SW 1271 (cell line): ENCODE data around the gene CNGA3.
"Not testable (repeated sequence)": the region's sequence is repeated elsewhere in the genome, so short reads cannot be mapped to it uniquely, and the experiment has no call there.

Experiments used
- DNase-seq, 2 experiments: peaks; one replicate each; lab custom pipeline; 2025; lab: John Stamatoyannopoulos, UW

Gene CNGA3

DNA sequence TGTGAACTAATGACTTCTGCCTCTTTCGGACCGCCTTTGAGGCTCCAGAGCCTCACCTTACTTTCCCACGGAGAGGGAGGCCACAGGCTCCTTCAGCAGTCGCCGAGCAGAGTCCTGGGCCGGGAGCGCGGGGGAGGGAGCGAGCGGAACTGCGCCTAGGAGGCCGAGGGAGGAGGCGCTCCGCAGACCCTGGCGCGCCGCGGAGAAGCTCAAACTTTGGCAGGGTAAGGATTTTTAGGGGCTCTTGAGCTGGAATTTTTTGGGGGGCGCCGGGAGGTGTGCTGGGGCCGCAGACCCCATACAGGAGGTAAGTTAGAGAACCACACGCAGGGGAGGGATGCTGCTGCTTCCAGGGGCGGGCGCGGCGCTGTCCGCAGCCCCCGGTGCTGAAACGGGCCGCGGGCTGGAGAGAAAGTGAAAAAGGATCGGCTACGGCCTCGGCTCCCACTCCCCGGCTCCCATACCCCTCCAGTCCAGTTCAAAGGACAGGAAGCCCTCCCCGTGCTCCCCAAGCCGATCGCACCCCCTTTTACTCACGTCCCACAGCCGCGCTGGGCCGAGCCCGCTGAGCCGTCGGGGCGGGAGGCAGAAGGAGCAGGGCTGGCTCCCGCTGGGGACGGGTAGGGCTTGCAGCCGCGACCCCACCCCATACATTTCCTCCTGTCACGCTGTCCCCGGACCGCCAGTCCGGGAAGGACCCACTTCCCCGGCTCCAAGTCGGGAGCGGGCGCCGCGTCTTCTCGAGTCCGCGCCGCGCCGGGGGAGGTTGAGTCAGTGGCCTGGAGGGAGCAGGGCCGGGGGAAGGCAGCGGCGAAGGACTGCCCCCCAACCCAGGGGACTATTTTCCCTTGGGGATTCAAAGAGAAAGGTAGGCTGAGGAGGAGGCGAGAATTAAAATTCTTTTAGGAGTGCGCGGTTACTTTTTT lies at the start of gene CNGA3:
TSS of gene CNGA3 (plus strand) at position 146 of the 926 bp plus-strand sequence. CDS start 23,520 bp downstream, outside the sequence.
- no peak for DNase-seq

DNA sequence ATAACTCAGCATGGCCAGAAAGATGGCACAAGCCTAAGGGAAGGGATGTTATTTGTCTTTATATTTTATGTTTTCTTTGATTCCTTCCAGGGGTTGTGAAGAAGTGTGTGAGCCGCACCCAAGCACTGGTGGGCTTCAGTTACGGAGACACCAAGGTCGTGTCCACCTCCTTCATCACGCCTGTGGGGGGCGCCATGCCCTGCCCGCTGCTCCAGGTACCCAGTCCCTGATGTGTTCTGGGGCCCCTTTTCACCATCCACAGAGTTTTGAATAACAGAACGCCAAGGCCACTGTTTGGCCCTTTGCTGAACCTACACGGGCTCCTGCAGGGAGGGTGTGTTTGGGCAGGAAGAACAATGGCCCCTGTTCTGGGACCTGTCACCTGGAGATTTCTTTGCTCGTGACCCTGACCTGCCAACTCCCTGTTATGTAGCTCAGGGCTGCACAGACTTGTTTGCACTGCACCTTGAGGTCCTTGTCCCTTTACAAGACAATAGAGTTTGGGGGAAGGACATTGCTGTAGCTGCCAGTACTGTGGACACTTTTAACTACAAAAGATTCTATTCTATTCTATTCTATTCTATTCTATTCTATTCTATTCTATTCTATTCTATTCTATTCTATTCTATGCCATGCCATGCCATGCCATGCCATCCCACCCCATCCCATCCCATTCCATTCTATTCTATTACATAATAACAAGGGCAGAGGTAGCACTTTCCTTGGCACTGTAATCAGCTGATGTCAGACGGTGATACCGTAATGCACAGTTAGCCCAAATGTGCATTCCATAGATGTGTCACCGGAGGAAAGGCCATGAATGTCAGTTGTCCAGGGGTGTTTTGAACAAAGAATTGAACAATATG lies 48.2 kb upstream of the CNGA3 start:
- no peak for DNase-seq

DNA sequence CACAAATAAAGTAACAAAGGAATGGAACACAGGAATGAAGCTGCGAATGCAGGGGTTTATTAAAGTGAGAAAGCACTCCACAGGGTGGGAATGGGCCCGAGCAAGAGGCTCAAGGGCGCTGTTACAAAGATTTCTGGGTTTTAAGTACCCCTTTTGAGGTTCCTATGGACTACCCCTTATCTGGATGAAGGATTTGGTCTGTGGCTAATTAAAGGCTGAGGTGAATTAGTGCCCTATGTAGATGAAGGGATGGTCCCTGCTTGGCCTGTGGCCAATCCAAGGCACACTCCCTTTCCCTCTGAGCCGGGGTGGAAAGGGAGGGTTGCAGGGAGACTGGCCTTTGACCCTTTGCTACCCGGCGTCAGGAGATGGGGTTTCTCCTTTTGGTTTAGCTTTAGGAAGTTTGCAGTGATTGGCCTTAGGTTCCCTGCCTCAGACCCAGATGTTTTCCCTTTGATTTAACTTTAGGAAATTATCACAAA lies 47.5 kb upstream of the CNGA3 start:
- DNase-seq, result no peak

DNA sequence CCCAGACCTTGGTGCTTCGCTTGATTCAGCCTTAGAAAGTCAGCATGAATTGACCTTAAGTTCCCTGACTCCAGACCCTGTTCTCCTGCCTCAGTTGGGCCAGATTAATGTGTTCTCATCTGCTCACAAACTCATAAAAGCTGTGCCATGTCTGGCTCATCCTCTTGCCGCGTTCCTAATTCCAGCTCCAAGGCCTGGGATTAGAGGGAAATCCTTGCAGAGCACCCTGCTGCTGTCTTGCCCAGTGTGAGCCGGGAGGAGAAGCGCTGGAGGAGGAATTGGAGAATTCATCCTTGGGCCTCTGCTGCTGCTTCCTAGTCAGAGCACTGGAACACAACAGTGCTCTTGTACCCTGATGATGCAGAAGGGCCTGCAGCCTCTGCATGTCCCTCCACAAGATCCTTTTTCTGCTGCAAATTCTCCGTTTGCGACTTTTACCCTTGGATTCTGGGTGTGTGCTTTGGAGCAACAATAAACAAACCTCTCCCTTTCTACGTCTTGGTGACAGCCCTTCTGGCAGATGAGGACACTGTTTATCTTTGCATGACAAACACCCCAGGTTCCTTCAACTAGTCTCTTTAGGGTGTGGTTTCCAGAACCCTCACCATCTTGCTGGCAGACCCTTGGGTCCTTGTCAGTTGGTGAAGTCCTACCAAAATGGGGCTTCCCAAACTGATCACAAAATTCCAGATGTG lies 46.9 kb upstream of the CNGA3 start:
- no peak for DNase-seq

DNA sequence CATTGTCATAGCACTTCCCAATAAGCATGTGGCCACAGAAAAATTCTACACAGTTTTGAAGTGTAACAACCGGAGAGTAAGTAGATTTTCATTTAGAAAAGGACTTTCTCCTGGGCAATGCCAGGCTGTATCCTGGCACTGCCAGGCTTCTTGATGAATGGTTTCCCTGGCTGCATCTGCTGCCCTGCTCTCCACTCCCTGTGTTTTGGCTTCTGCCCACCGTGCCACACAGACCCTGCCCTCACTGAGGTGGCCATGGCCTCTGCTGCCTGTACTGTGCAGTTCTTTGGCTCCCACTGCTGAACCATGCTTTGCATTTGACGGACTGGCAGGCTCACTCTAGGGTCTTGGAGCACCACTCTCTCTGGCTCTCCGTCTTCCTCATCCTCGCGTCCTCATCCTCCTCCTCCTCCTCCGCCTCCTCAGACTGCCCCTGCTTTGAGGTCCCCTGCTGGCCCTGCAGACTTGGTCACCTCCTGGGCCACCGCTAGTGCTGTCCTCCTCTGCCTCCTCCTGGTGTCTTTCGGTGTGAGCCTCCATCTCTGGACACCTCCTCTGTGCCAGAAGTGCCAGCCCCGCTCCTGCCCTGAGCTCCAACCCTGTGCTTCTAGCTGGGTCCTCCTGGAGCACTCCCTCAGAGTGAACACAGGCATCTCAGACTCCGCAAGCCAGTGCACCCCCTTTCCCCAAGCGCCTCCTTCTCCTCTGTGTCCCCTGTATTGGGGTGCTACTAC lies 45.9 kb upstream of the CNGA3 start:
- DNase-seq, result no peak

DNA sequence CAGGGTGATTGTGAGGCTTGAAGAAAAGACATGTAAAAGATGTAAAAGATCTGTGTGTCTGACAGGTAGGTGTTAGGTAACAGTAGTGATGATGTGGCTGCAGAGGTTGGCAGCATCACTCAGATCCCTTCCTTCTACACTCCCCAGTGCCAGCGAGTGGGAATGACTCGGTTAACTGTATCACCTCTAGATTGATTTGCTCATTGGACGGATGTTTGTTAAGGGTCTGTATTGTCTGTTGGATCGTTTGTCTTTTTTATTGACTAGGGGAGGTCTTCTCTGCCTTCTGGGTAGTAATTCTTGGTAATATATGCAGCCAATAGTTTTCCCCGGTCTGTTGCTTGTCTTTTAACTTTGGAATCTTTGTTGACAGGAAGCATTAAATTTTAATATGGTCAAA lies 44.8 kb upstream of the CNGA3 start:
- DNase-seq, result no peak

DNA sequence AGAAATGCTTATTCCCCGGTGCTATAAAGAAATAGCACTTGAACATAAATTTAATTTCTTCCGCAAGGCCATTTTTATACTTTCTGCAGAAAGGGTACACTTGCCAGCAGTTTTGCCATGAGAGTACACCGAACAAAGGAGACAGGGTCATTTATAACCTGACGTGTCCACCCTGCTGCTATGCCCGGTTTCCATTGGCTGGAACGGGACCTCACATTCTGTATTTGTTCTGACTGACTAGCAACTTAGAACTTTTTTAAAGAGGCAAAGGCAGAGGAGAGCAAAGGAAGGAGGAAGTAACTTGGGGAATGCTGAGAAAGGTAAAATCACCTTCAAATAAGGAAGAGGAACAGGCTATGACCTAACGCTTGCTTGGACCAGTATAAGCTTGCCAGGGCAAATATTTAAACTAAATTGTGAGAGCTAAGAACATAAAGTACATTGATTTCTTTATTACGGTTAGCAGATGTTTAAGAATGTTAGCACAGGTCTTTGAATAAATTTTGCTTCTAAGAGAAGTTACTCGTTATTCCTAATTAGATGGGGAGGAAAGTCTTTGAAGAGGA lies 39.0 kb upstream of the CNGA3 start:
- DNase-seq, result not testable (repeated sequence)

DNA sequence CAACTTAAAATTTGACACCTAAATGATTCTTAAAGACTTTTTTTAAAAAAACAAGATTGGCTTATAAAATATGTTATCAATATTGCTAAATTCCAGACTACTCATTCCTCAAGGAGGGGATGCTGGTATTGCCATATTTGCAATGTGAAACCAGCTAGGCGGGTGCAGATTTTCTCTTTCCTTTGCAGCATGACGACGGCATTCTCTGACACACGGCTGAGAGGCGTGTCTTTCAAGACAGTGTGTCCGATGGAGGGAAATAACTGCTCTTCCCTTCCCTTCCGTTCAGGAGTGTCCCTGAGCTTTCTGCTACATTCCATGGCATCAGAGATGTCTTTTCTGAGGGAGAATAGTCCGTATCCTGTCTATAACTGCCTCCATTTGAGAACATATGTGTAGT lies 38.2 kb upstream of the CNGA3 start:
- no peak for DNase-seq

DNA sequence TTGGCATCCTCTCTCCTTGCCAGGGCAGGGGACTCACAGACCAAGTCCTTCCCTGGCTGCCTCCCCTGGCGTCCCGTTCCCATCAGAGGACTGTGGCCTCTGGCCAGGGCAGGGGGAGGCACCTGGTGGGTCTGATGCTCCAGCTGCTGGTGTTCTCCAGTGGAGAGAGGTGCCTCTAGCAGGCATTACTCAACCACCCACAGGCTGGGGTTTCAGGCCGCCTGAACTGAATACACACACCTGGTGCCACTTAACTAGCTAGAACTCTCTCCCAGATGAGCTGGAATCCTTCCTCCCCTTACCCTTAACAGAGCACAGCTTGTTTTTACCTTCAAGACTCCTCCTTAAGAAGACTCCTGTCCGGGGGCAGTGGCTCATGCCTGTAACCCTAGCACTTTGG lies 37.7 kb upstream of the CNGA3 start:
- DNase-seq, result no peak

DNA sequence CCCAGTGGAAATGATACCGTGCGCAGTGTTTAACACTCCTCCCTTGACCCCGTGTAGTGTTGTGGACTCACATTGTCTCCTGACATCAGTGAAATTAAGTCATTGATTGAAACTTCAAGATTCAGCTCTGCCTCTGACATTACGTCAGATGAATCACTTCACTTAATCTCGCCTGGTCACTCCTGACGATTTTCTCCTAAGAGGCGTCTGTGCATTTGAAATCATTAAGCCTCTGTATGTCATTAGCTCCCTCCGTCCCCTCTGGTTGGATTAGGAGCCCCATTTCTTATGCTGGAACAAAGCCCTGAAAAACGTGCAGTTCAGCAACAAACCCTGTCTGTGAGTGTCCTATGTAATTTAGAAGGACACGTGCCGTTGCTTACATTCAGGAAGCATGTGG lies 36.7 kb upstream of the CNGA3 start:
- no peak for DNase-seq

DNA sequence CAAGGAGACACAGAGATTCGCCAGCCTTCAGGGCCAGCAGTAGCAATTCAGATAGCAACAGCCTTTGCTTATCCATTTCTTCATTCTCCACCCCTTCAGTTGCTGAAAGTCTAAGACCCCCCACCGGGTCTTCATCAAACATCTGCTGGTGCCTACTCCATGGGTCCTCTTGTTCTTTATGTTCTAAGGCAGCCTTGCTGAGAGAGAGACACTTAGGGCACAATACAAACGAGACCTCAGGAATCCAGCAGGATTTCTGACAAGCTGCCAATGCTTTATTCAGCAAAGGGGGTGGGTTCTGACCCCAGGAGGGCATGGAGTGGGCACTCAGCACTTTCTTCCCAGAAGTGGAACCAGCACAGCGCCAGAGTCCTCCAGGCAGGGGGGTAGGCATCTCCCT lies 36.2 kb upstream of the CNGA3 start:
- DNase-seq, result no peak

DNA sequence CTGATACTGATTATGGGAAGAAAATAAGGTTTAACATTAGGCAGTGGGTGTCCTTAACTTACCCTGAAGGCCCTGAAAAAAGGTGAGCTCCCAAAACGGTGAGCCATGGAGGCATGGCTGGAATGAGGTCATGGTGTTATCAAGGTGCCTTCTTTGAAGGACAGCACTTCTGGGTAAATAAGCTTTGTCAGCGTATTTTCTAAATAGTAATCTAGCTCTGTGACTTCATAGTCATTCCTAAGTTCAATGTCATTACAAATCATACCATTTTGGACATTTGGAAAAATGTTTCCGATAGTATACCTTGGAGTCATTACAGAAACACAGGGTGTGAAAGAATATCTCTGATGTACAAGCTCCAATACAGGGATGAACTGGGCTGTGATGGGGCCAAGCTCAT lies 35.2 kb upstream of the CNGA3 start:
- DNase-seq, result no peak

DNA sequence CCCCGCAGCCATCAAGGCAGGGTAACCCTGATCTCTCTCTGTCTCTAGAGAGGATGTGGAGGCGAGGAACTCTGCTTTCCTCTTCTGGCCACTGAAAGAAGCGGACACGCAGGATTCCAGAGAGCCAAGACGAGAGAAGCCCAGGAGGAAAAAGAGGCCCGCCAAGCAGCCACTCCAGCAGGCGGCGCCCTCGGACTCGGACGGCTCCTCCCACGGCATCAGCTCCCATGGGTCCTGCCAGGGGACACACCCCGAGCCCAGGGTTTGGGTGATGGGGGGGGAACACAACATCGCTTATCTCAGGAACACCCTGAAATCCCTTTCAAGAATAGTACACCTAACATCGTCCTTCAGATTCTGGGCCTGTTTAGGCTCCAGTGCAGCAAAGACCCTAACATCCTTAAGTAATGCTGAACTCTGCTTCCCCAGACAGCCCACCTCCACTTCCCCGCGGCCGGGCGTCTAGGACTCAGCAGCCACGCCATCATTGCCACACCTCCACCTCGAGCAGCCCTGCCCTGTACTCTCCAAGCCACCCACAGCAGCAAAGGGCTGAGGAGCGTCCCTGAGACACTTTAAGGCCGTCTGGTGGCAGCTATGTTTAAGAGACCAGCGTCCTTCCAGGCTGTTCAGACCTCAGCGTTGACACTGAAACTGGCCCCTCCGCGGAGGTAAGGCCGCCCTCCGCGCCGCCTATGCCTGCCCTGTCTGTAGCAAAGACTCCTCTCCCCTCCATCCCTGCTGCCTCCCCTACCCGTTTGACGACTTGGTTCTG lies 34.3 kb upstream of the CNGA3 start:
- no peak for DNase-seq

DNA sequence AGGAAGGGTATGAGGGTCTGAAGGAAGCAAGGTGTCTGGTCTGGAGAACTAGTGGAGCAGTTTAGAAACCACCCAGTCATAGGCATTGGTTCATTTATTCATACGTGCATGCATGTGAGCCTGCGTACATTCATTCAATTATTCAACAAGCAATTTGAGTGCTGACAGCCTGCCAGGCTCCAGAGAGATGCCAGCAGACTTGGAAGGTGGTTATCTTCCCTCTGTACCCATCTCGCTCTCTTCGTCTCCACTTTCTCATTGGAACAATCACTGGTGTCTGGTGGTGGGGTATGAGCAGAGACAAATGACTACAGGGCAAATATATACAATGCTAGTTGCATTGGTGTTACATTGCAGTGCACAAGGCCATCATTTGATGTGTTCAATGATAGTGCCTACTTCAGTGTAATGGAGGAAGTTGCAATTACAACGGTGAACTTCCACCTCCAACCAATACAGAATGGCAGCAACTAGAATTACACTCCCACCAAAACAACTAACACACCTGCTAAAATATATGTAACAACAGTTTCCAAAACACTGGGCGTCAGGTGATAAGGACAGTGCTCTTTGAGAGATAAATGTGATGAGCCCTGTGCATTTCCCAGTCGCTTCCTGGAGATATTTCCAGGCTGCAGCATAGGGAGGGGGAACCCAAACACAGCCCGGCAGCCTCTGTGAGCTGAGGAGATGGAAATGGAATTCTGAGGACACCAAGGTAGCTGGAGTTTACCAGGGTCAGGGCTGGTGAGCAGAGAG lies 32.6 kb upstream of the CNGA3 start:
- DNase-seq, result no peak

DNA sequence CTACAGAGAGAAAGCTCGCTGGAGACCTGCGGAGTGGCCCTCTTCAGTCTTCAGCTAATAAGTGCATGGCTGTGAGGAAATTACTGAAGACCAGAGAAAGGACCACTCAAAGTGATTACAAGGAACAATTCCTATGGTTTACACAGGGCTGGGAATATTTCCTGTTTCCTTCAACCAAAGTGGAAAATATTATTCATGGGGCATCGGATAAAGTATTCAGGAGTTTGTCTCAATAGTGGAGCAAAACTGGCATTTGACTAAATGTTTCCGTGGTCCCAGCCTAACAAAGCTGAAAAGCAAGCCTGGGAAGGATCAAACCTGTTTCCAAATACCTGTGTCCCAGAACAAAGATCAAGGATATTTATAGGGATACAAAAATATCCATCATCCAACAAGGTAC lies 32.0 kb upstream of the CNGA3 start:
- DNase-seq, result no peak

DNA sequence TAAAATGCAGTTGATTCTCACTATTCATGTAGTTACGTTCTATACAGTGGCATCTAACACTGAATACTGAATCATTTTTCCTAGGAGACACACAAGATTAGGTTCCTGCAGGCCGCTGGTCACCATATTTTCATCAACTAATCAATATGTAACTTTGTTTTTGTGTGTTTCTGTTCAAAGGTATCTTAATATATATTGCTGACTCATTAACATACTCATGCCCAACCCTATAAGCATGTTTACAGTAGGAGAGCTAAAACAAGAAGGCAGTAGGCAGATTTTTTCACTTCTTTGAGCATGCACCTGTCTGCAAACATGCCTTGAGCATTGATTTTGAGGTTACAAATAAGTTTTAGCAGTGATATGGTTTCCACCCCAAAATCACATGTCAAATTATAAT lies 30.3 kb upstream of the CNGA3 start:
- DNase-seq, result no peak

DNA sequence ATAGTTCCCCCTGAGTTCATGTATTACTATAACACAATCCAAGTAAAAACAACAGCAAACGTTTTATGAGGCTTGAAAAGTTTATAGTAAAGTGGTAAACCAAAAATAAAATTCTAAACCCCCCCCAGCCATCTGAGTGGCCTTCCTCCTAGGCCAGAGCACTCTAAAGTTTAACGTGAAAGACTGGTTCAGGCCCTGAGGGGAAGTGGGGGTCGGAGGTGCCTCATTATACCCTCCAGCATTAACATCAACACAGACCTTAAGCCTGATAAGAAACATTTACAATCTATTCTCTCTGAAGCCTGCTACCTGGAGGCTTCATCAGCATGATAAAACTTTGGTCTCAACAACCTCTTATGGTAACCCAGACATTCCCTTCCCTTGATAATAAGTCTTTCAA lies 29.0 kb upstream of the CNGA3 start:
- DNase-seq, result no peak

DNA sequence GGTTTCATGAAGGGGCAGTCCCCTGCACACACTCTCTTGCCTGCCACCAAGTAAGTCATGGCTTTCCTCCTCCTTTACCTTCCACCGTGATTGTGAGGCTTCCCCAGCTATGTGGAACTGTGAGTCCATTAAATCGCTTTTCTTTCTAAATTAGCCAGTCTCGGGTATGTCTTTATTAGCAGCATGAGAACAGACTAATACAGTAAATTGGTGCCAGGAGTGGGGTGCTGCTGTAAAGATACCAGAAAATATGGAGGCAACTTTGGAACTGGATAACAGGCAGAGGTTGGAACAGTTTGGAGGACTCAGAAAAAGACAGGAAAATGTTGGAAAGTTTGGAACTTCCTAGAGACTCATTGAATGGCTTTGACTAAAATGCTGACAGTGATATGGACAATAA lies 26.1 kb upstream of the CNGA3 start:
- DNase-seq, result not testable (repeated sequence)

DNA sequence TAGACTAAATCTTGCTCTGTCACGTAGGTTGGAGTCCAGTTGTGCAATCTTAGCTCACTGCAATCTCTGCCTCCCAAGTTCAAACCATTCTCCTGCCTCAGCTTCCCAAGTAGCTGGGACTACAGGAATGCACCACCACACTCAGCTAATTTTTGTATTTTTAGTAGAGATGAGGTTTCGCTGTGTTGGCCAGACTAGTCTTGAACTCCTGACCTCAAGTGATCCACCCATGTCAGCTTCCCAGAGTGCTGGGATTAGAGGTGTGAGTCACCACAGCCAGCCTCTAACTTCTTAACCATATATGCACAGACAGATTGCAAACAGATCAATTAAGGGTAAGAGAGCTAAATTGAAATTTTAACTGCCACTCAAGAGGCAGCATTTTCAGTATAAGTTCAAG lies 22.1 kb upstream of the CNGA3 start:
- DNase-seq, result no peak

DNA sequence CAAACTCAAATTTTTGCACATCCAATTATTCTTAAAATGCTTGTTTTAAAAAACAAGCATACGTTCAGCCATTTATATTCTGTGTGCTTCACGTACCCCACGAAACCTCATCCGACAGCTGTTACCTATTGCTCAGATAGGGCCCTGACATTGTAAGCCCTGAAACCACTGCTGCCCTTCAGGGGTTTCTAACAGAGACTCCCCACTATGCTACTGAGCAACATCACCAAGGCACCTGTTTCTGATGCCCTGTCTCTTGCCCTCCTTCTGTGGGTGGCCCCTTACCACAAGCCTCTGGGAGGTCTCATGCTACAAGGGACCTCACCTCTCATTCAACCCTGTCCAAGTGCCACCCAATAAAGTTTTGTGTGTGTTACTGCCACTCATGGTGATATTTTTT lies 18.5 kb upstream of the CNGA3 start:
- DNase-seq, result no peak
